Testis (tissue), 3 donors: ENCODE results near the gene HECA. TPM values are rescaled to one million over a fixed set of nuclear protein-coding genes. Genes with fewer than 3 reads are reported as not detected.

Source experiments
- DNase-seq: peaks from one replicate; pipeline ENCODE4 v3.0.0-alpha.2; 2019
- H3K27ac ChIP-seq, 2 donors: fragments of 200-600 bp; sonication (generic); one replicate each; pipeline ENCODE4 v1.5.1; 2019
- H3K27me3 ChIP-seq: fragments of 200-600 bp; sonication (generic); one replicate; pipeline ENCODE4 v1.5.1; 2019
- H3K36me3 ChIP-seq: fragments of 200-600 bp; sonication (generic); one replicate; pipeline ENCODE4 v1.5.1; 2017; ENCODE audit warnings: low read depth; ENCODE audit errors: missing control alignments
- H3K4me1 ChIP-seq: fragments of 200-600 bp; sonication (generic); one replicate; pipeline ENCODE4 v1.5.1; 2019
- H3K4me3 ChIP-seq, 2 donors: fragments of 200-600 bp; sonication (generic); one replicate each; pipeline ENCODE4 v1.5.1; 2017 to 2019
- H3K9me3 ChIP-seq: fragments of 200-600 bp; sonication (generic); one replicate; pipeline ENCODE4 v1.5.1; 2017
- CTCF ChIP-seq, 3 experiments: fragments of 450-650 bp in 2 of 3; fragments of 200-600 bp in 1 of 3; sonication (generic) in 1 of 3; IDR thresholded peaks; one replicate each; pipeline ENCODE4 v1.5.1; 2016 to 2019; ENCODE audit warnings: antibody characterized with exemption in 3 of 3, mild to moderate bottlenecking in 2 of 3, moderate library complexity in 1 of 3
- POLR2A ChIP-seq: fragments of 450-650 bp; IDR thresholded peaks from one replicate; pipeline ENCODE4 v1.6.1; 2017; ENCODE audit warnings: antibody characterized with exemption, mild to moderate bottlenecking, moderate library complexity
- WGBS, 2 donors: methylation state at CpG; one replicate each; pipeline ENCODE4 v1.1.5; 2018; 5-methylcytosine and 5-hydroxymethylcytosine counted together
- intact Hi-C: fragments of 100-400 bp; cut with DNase I; formaldehyde crosslinking; loops from one replicate; pipeline ENCODE4 v1.15.1; 2023; ENCODE audit warnings: low total_unique reads
- polyA plus RNA-seq: library from polyadenylated mRNA; stranded (reverse); fragments of 350-450 nt; fragmentation: Illumina TruSeq; extraction: RNeasy Lipid Tissue Mini Kit (QIAGEN cat#74804); gene quantifications from one replicate; pipeline ENCODE4 v1.2.3, GENCODE V29; 2014; ENCODE audit warnings: low read depth, low replicate concordance; ENCODE audit not compliant: insufficient read depth
- total RNA-seq, 2 donors: library from RNA; depleted of rRNA; stranded (reverse); fragments of >200 nt; gene quantifications; one replicate each; pipeline ENCODE4 v1.2.3, GENCODE V29; 2016

Gene HECA
- total and polyA plus RNA-seq, 3 donors from 2014 or later: 19.1 to 47.4 (median 40.2) TPM

DNA sequence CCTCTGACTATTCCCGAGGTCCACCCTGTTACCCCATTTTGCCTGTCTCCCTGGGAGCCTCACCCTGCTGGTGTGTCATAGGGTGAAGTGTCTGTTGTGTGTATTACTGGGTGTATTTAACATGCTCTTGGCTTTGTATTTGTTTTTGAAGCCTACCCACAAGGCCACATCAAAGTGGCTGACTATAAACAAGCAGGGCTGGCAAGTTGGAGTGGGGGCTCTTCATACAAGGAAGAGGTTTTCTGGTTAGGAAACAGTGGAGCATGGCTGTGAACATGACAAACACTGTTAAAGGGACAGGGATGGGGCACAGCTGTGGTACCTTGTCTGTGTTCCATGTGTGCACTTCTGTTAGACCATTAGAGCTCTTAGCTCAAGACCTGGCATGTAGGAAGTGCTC is 26.3 kb downstream of the HECA start:
- no peak overlapping the region for H3K27ac ChIP-seq
- TF ChIP-seq POLR2A (no peak), CTCF (IDR thresholded peaks at IDR 0.05) (no peak)
- DNase-seq: no peak
- H3K4me1 ChIP-seq: peaks cover 15% of the 10 kb centered on the region
- no peaks in the 10 kb centered on the region for H3K36me3 ChIP-seq
- H3K9me3 ChIP-seq: no peaks in the 10 kb centered on the region
- intact Hi-C loops: no loop called here
- H3K27me3 ChIP-seq: no peaks in the 10 kb centered on the region
- 55 to 90% methylated on average over 1 of the region's 1 CpG for WGBS, 2 donors
- no peak overlapping the region for H3K4me3 ChIP-seq

GRCh38 chr6:139161817-139162284 is 27.0 kb downstream of the HECA start:
- no peaks in the 10 kb centered on the region for H3K36me3 ChIP-seq
- intact Hi-C loops: no loop called here
- TF ChIP-seq POLR2A (no peak), CTCF (IDR thresholded peaks at IDR 0.05) (no peak)
- peaks cover 8% of the 10 kb centered on the region for H3K4me1 ChIP-seq
- no peak for DNase-seq
- 73 to 93% methylated on average over 3 of the region's 3 CpGs for WGBS, 2 donors
- H3K27ac ChIP-seq: no peak overlapping the region
- no peak overlapping the region for H3K4me3 ChIP-seq
- H3K9me3 ChIP-seq: no peaks in the 10 kb centered on the region
- H3K27me3 ChIP-seq: no peaks in the 10 kb centered on the region

GRCh38 chr6:139164001-139164400 is 29.1 kb downstream of the HECA start:
- DNase-seq: no peak
- Histone ChIP-seq H3K9me3 (no peaks in the 10 kb centered on the region), H3K4me1 (peaks cover 4% of the 10 kb centered on the region), H3K27me3 (no peaks in the 10 kb centered on the region), H3K4me3 (no peak overlapping the region), H3K27ac (no peak overlapping the region), H3K36me3 (no peaks in the 10 kb centered on the region)
- TF ChIP-seq POLR2A (no peak), CTCF (IDR thresholded peaks at IDR 0.05) (no peak)
- 71 to 83% methylated on average over 3 of the region's 3 CpGs for WGBS, 2 donors
- intact Hi-C loops: no loop called here

- Histone ChIP-seq H3K36me3 (no peaks in the 10 kb centered on the region), H3K4me3 (no peak overlapping the region), H3K9me3 (no peaks in the 10 kb centered on the region), H3K27ac (no peak overlapping the region), H3K27me3 (no peaks in the 10 kb centered on the region), H3K4me1 (peaks cover 4% of the 10 kb centered on the region)
- DNase-seq: no peak
- TF ChIP-seq CTCF (IDR thresholded peaks at IDR 0.05): no peak
- no peak for TF ChIP-seq POLR2A
- WGBS, 2 donors: 83 to 93% methylated on average over 2 of the region's 2 CpGs
- intact Hi-C loops: no loop called here
Measured at GRCh38 chr6:139165324-139165723, 30.4 kb downstream of the HECA start.

- no peak for DNase-seq
- intact Hi-C loops: no loop called here
- WGBS, 2 donors: 84 to 85% methylated on average over 23 to 35 of the region's 35 CpGs
- Histone ChIP-seq H3K36me3 (no peaks in the 10 kb centered on the region), H3K27me3 (no peaks in the 10 kb centered on the region), H3K4me1 (peaks cover 4% of the 10 kb centered on the region), H3K4me3 (peak overlapping the region in 1 of 2 donors; percentile 24), H3K27ac (no peak overlapping the region), H3K9me3 (no peaks in the 10 kb centered on the region)
- no peak for TF ChIP-seq POLR2A
- no peak for TF ChIP-seq CTCF (IDR thresholded peaks at IDR 0.05)
Measured at GRCh38 chr6:139166238-139166955, 31.5 kb downstream of the HECA start.
